Nephron progenitor cell (in vitro differentiated cells): ENCODE results near the gene AVEN.
A peak's percentile ranks its signal among the peaks of the same experiment; 100 is the strongest.
"Not testable (repeated sequence)": the region's sequence is repeated elsewhere in the genome, so short reads cannot be mapped to it uniquely, and the experiment has no call there.

ENCODE experiments used
- DNase-seq: peaks from one replicate; pipeline ENCODE4 v3.0.0; 2021
- H3K27ac Mint-ChIP-seq: 2 replicates; pipeline ENCODE4 v1.8.0; 2021; ENCODE audit warnings: mild to moderate bottlenecking, moderate library complexity, mixed read lengths
- H3K27me3 Mint-ChIP-seq: 2 replicates; pipeline ENCODE4 v1.8.0; 2021; ENCODE audit warnings: mild to moderate bottlenecking, low read depth, mixed read lengths; ENCODE audit not compliant: poor library complexity
- H3K36me3 Mint-ChIP-seq: 2 replicates; pipeline ENCODE4 v1.8.0; 2021; ENCODE audit warnings: low read depth, mixed read lengths
- H3K4me1 Mint-ChIP-seq: 2 replicates; pipeline ENCODE4 v1.8.0; 2021; ENCODE audit warnings: mixed read lengths
- H3K4me3 Mint-ChIP-seq: 2 replicates; pipeline ENCODE4 v1.8.0; 2021; ENCODE audit warnings: mild to moderate bottlenecking, moderate library complexity, mixed read lengths
- H3K9me3 Mint-ChIP-seq: 2 replicates; pipeline ENCODE4 v1.8.0; 2021; ENCODE audit warnings: mild to moderate bottlenecking, moderate library complexity, mixed read lengths
- TF ChIP-seq, protein P1 (sequence below): fragments of 200-600 bp; sonication (generic); IDR thresholded peaks from 2 replicates; pipeline ENCODE4 v1.5.0; 2021; ENCODE audit warnings: antibody characterized with exemption

AVEN gene

DNA sequence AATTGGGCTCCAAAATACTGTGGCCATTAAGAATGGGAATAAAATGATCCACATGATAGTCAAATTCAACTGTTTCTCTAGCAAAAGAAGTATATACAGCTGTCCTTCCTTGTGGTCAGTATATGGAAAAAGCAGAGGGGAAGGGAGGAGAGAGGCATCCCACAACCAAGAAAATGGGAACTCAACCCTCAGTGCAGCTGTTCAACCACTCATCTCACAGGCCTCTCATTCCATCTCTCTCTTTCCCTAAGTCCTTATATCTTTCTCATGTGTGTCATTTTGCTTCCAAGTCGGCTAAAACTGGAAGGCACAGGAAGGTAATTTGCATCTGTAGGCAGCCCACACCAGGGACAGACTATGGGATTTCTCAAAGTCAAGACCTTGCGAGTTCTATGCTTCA, 27.5 kb downstream of the AVEN start:
- TF ChIP-seq, protein P1, sequence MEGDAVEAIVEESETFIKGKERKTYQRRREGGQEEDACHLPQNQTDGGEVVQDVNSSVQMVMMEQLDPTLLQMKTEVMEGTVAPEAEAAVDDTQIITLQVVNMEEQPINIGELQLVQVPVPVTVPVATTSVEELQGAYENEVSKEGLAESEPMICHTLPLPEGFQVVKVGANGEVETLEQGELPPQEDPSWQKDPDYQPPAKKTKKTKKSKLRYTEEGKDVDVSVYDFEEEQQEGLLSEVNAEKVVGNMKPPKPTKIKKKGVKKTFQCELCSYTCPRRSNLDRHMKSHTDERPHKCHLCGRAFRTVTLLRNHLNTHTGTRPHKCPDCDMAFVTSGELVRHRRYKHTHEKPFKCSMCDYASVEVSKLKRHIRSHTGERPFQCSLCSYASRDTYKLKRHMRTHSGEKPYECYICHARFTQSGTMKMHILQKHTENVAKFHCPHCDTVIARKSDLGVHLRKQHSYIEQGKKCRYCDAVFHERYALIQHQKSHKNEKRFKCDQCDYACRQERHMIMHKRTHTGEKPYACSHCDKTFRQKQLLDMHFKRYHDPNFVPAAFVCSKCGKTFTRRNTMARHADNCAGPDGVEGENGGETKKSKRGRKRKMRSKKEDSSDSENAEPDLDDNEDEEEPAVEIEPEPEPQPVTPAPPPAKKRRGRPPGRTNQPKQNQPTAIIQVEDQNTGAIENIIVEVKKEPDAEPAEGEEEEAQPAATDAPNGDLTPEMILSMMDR, result no peak

DNA sequence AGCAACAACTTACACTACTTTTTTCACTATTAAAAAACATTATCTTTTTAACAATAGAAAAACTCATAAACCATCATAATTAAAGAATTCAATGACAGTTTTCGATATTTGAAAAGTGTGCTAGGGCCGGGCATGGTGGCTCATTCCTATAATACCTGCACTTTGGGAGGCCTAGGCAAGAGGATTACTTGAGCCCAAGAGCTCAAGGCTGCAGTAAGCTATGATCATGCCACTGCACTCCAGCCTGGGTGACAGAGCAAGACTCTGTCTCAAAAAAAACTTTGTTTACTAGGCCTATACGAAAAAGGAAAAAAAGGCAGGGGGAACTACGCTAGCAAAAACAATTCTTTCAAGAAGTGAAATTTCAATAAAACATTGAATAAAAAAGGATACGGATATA, 28.1 kb downstream of the AVEN start:
- Mint-ChIP-seq H3K9me3 (peaks cover 10% of the 10 kb centered on the region), H3K4me1 (peaks cover 5% of the 10 kb centered on the region), H3K27ac (peak overlapping the region; percentile 23), H3K4me3 (no peak overlapping the region), H3K36me3 (peaks cover 6% of the 10 kb centered on the region), H3K27me3 (no peaks in the 10 kb centered on the region)
- no peak for DNase-seq
- TF ChIP-seq, protein P1, result no peak

More for the DNA sequence above, 27.5 kb downstream of the AVEN start:
- Mint-ChIP-seq H3K27me3 (no peaks in the 10 kb centered on the region), H3K36me3 (peaks cover 8% of the 10 kb centered on the region), H3K9me3 (peaks cover 10% of the 10 kb centered on the region), H3K4me1 (peaks cover 5% of the 10 kb centered on the region), H3K27ac (no peak overlapping the region), H3K4me3 (no peak overlapping the region)
- DNase-seq, result no peak

DNA sequence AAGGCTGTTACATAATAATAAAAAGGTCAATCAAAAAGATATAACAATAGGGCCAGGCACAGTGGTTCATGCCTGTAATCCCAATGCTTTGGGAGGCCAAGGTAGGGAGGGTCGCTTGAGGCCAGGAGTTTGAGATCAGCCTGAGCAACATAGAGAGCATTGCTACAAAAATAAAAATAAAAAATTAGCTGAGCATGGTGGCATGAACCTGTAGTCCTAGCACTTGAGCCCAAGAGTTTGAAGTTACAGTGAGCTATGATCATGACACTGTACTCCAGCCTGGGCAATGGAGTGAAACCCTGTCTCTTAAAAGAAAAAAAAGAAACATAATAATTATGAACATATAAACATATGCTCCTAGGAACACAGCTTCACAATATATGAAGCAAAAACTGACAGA, 29.3 kb downstream of the AVEN start:
- Mint-ChIP-seq H3K27me3 (no peaks in the 10 kb centered on the region), H3K36me3 (no peaks in the 10 kb centered on the region), H3K4me1 (peaks cover 3% of the 10 kb centered on the region), H3K4me3 (no peak overlapping the region), H3K27ac (no peak overlapping the region), H3K9me3 (peaks cover 6% of the 10 kb centered on the region)
- no peak for DNase-seq
- TF ChIP-seq, protein P1, result no peak

DNA sequence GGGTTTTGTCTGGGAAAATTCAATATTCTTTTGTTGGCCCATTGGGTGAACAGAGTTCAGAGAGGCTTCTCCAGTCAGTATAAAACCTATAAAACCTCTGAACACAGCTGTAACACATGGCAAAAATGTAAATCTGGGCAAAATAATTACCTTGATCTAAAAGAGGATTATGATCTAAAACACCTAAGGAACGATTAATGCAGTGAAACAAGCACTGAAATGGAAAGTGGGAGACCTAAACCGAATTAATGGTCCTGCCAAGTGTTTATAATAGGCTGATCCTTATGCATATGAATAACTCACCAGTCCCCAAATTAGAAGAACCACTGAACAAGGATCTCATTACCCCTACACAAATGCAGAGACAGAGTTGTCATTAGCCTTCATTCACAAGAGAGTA, 32.6 kb downstream of the AVEN start:
- no peaks in the 10 kb centered on the region for H3K9me3 Mint-ChIP-seq
- peaks cover 2% of the 10 kb centered on the region for H3K36me3 Mint-ChIP-seq
- TF ChIP-seq, protein P1, result no peak
- H3K4me1 Mint-ChIP-seq, result no peaks in the 10 kb centered on the region
- H3K4me3 Mint-ChIP-seq, result no peak overlapping the region
- DNase-seq, result no peak
- no peaks in the 10 kb centered on the region for H3K27me3 Mint-ChIP-seq
- no peak overlapping the region for H3K27ac Mint-ChIP-seq

DNA sequence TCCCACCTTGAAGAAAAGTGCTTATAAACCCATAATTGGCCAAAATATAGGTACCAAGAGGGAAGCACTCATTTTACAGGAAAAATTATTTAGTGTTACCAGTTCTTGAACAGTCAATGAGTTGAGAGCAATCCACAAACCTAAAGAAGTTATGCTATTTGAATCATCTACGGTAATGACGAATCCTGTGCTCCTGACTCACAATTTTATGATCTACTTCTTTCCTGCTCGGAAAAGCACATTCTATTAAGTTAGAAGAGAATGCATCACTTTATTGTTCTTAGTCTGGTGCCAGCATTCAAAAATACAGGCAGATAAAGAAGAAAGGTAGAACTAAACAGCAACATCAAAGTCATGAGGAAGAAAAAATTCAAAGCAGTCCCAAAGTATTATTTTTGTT, 37.5 kb downstream of the AVEN start:
- DNase-seq, result no peak
- H3K9me3 Mint-ChIP-seq, result no peaks in the 10 kb centered on the region
- no peak overlapping the region for H3K4me3 Mint-ChIP-seq
- H3K27ac Mint-ChIP-seq, result no peak overlapping the region
- H3K36me3 Mint-ChIP-seq, result peaks cover 4% of the 10 kb centered on the region
- H3K27me3 Mint-ChIP-seq, result no peaks in the 10 kb centered on the region
- TF ChIP-seq, protein P1, result no peak
- H3K4me1 Mint-ChIP-seq, result no peaks in the 10 kb centered on the region

DNA sequence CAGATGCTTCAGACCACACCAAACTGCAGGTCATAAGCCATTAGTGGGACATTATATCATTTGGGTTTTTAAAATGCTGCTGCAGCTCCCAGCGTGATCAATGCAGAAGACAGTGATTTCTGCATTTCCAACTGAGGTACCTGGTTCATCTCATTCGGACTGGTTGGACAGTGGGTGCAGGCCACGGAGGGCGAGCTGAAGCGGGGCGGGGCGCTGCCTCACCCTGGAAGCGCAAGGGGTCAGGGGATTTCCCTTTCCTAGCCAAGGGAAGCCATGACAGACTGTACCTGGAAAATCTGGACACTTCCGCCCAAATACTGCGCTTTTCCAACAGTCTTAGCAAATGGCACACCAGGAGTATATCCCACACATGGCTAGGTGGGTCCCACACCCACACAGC, 43.3 kb downstream of the AVEN start:
- H3K9me3 Mint-ChIP-seq, H3K4me3 Mint-ChIP-seq, H3K36me3 Mint-ChIP-seq, H3K4me1 Mint-ChIP-seq, H3K27ac Mint-ChIP-seq, DNase-seq, H3K27me3 Mint-ChIP-seq: not testable (repeated sequence)
